Testis (tissue), 3 donors: ENCODE data around the gene HTR3B. TPM values are rescaled to one million over a fixed set of nuclear protein-coding genes. Genes with fewer than 3 reads are reported as not detected.

Experiments used
- DNase-seq: peaks from one replicate; pipeline ENCODE4 v3.0.0-alpha.2; 2019
- H3K27ac ChIP-seq, 2 donors: fragments of 200-600 bp; sonication (generic); one replicate each; pipeline ENCODE4 v1.5.1; 2019
- H3K27me3 ChIP-seq: fragments of 200-600 bp; sonication (generic); one replicate; pipeline ENCODE4 v1.5.1; 2019
- H3K36me3 ChIP-seq: fragments of 200-600 bp; sonication (generic); one replicate; pipeline ENCODE4 v1.5.1; 2017; ENCODE audit warnings: low read depth; ENCODE audit errors: missing control alignments
- H3K4me1 ChIP-seq: fragments of 200-600 bp; sonication (generic); one replicate; pipeline ENCODE4 v1.5.1; 2019
- H3K4me3 ChIP-seq, 2 donors: fragments of 200-600 bp; sonication (generic); one replicate each; pipeline ENCODE4 v1.5.1; 2017 to 2019
- H3K9me3 ChIP-seq: fragments of 200-600 bp; sonication (generic); one replicate; pipeline ENCODE4 v1.5.1; 2017
- POLR2A ChIP-seq: fragments of 450-650 bp; IDR thresholded peaks from one replicate; pipeline ENCODE4 v1.6.1; 2017; ENCODE audit warnings: antibody characterized with exemption, mild to moderate bottlenecking, moderate library complexity
- WGBS, 2 donors: methylation state at CpG; one replicate each; pipeline ENCODE4 v1.1.5; 2018; 5-methylcytosine and 5-hydroxymethylcytosine counted together
- intact Hi-C: fragments of 100-400 bp; cut with DNase I; formaldehyde crosslinking; loops from one replicate; pipeline ENCODE4 v1.15.1; 2023; ENCODE audit warnings: low total_unique reads
- polyA plus RNA-seq: library from polyadenylated mRNA; stranded (reverse); fragments of 350-450 nt; fragmentation: Illumina TruSeq; extraction: RNeasy Lipid Tissue Mini Kit (QIAGEN cat#74804); gene quantifications from one replicate; pipeline ENCODE4 v1.2.3, GENCODE V29; 2014; ENCODE audit warnings: low read depth, low replicate concordance; ENCODE audit not compliant: insufficient read depth
- total RNA-seq, 2 donors: library from RNA; depleted of rRNA; stranded (reverse); fragments of >200 nt; gene quantifications; one replicate each; pipeline ENCODE4 v1.2.3, GENCODE V29; 2016
- TF ChIP-seq, protein P1 (sequence below), 3 experiments: fragments of 450-650 bp in 2 of 3; fragments of 200-600 bp in 1 of 3; sonication (generic) in 1 of 3; IDR thresholded peaks; one replicate each; pipeline ENCODE4 v1.5.1; 2016 to 2019; ENCODE audit warnings: antibody characterized with exemption in 3 of 3, mild to moderate bottlenecking in 2 of 3, moderate library complexity in 1 of 3

The HTR3B gene
- total and polyA plus RNA-seq, 3 donors from 2014 or later: 1.1 to 2.9 (median 1.7) TPM

DNA sequence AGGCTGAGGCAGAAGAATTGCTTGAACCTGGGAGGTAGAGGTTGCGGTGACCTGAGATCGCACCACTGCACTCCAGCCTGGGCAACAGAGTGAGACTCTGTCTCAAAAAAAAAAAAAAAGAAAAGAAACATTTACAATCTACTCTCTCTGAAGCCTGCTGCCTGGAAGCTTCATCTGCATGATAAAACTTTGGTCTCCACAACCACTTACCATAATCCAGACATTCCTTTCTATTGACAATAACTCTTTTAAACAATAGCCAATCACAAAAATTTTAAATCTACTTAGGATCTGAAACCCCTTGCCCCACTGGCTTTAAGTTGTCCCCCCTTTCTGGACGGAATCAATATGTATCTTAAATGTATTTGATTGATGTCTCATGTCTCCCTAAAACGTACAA lies 45.3 kb downstream of the HTR3B start:
- intact Hi-C loops: no loop called here
- no peaks in the 10 kb centered on the region for H3K9me3 ChIP-seq
- H3K27me3 ChIP-seq: no peaks in the 10 kb centered on the region
- no peak overlapping the region for H3K4me3 ChIP-seq
- 81 to 84% methylated on average over 4 of the region's 4 CpGs for WGBS, 2 donors
- no peaks in the 10 kb centered on the region for H3K4me1 ChIP-seq
- DNase-seq: no peak
- TF ChIP-seq POLR2A: no peak
- TF ChIP-seq, protein P1, sequence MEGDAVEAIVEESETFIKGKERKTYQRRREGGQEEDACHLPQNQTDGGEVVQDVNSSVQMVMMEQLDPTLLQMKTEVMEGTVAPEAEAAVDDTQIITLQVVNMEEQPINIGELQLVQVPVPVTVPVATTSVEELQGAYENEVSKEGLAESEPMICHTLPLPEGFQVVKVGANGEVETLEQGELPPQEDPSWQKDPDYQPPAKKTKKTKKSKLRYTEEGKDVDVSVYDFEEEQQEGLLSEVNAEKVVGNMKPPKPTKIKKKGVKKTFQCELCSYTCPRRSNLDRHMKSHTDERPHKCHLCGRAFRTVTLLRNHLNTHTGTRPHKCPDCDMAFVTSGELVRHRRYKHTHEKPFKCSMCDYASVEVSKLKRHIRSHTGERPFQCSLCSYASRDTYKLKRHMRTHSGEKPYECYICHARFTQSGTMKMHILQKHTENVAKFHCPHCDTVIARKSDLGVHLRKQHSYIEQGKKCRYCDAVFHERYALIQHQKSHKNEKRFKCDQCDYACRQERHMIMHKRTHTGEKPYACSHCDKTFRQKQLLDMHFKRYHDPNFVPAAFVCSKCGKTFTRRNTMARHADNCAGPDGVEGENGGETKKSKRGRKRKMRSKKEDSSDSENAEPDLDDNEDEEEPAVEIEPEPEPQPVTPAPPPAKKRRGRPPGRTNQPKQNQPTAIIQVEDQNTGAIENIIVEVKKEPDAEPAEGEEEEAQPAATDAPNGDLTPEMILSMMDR (IDR thresholded peaks at IDR 0.05): no peak
- H3K36me3 ChIP-seq: no peaks in the 10 kb centered on the region
- no peak overlapping the region for H3K27ac ChIP-seq

DNA sequence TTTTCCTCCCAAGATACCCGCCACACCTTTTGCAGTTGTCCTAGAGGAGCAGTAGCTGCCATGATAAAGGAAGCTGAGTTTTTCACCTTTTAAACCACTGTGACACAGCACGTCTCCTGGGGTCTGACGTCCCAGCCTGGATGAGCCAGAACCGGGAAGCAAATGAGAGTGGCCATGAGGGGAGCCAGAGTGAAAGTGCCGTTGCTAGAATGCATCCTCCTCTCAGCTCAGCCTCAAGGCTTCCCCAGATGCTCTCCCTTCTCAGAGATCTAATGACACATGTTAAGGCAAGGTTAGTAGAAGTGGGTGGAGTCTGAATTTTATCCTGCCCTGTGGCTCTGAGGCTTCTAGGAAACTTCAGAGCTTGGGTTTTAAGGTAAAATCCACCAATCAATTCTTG lies 46.9 kb downstream of the HTR3B start:
- DNase-seq: no peak
- H3K27ac ChIP-seq: no peak overlapping the region
- intact Hi-C loops: no loop called here
- no peaks in the 10 kb centered on the region for H3K4me1 ChIP-seq
- TF ChIP-seq, protein P1 (IDR thresholded peaks at IDR 0.05): no peak
- no peak for TF ChIP-seq POLR2A
- H3K9me3 ChIP-seq: no peaks in the 10 kb centered on the region
- H3K36me3 ChIP-seq: no peaks in the 10 kb centered on the region
- H3K27me3 ChIP-seq: no peaks in the 10 kb centered on the region
- WGBS, 2 donors: 17 to 56% methylated on average over 1 to 5 of the region's 5 CpGs
- no peak overlapping the region for H3K4me3 ChIP-seq

DNA sequence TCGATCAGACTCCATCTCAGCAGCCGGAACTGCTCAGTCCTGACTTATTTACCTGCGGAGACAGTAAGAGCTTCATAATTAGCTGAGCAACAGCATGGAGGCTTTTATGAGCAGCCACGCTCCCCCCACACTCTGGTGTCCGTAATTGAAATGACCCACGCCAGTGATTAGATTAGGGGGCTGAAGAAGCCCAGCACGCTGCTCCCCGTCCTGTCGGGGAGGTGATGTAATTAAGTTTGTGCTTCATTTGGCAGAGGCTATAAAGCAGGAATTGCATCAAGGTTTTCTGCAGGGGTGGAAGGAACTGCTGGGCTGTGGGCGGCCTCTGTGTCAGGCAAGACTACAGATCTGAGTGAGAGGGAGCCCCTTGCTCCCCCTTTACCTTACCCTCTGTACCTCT lies 47.5 kb downstream of the HTR3B start:
- no peak overlapping the region for H3K27ac ChIP-seq

DNA sequence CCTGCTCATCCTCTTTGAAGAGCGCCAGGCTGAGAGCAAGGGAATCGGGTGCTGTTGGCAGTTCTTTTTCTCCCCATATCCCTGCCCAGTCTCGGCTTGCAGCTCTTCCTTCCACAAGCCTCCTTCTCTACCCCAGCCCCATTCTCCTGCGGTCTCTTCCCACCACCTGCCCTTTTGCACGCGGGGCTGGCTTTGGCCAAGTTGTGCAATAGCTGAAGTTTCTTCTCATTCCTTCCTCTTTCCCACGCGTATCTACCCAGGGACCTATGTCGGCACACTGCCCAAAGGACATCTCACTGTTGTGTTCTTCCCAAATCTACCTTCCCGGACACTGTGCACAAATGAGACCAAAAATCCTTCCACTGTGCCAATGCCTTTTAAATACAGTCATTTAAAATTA lies 48.0 kb downstream of the HTR3B start:
- H3K36me3 ChIP-seq: no peaks in the 10 kb centered on the region
- H3K27ac ChIP-seq: no peak overlapping the region
- TF ChIP-seq POLR2A: no peak
- TF ChIP-seq, protein P1 (IDR thresholded peaks at IDR 0.05): no peak
- H3K4me3 ChIP-seq: no peak overlapping the region
- DNase-seq: no peak
- no peaks in the 10 kb centered on the region for H3K27me3 ChIP-seq
- H3K9me3 ChIP-seq: no peaks in the 10 kb centered on the region
- 82% methylated on average over 10 of the region's 10 CpGs for WGBS, 2 donors
- intact Hi-C loops: no loop called here
- no peaks in the 10 kb centered on the region for H3K4me1 ChIP-seq

More for the DNA sequence above, 47.5 kb downstream of the HTR3B start:
- H3K9me3 ChIP-seq: no peaks in the 10 kb centered on the region
- WGBS, 2 donors: 40 to 48% methylated on average over 4 to 10 of the region's 10 CpGs
- no peaks in the 10 kb centered on the region for H3K4me1 ChIP-seq
- no peak for TF ChIP-seq POLR2A
- TF ChIP-seq, protein P1 (IDR thresholded peaks at IDR 0.05): no peak
- H3K4me3 ChIP-seq: no peak overlapping the region
- H3K36me3 ChIP-seq: no peaks in the 10 kb centered on the region
- DNase-seq: no peak
- intact Hi-C loops: no loop called here
- H3K27me3 ChIP-seq: no peaks in the 10 kb centered on the region

DNA sequence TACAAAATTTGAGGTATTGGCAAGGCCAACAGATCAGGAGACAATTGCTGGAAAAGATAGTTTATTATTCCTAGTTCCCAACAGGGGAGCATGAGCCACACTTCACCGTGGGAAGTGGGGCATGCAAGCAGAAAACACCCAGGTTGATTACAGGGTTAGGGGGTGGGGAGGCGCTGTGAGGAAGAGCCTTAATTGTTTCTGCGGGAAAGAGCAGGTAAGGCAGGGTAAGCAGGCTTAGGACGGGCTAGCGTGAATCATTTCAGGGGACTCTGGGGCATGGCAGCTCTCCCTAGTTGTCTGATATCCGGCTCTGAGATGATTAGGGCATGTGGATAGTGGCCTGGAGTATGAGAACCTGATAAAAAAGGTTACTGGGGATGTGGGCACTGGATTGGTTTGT lies 49.6 kb downstream of the HTR3B start:
- no peak for DNase-seq
- intact Hi-C loops: no loop called here
- H3K36me3 ChIP-seq: no peaks in the 10 kb centered on the region
- 65 to 69% methylated on average over 6 of the region's 6 CpGs for WGBS, 2 donors
- H3K4me1 ChIP-seq: no peaks in the 10 kb centered on the region
- H3K9me3 ChIP-seq: no peaks in the 10 kb centered on the region
- H3K27ac ChIP-seq: no peak overlapping the region
- H3K4me3 ChIP-seq: no peak overlapping the region
- H3K27me3 ChIP-seq: no peaks in the 10 kb centered on the region
- no peak for TF ChIP-seq POLR2A
- TF ChIP-seq, protein P1 (IDR thresholded peaks at IDR 0.05): no peak
